ENCODE measurements around the gene ADAMTS16. TPM values are rescaled to one million over a fixed set of nuclear protein-coding genes. Genes with fewer than 3 reads are reported as not detected.

ADAMTS16 gene
- total and polyA plus RNA-seq, 12 donors = 0.01 to 0.47 (median 0.12) TPM; not detected in 6

- TF ChIP-seq CTCF (IDR thresholded peaks at IDR 0.05) = no peak
Observed at GRCh38 chr5:5178580-5178979, 38.5 kb downstream of the ADAMTS16 start.

GRCh38 chr5:5179079-5179478 lies 38.9 kb downstream of the ADAMTS16 start:
- DNase-seq = no peak
- WGBS, 2 donors = 51 to 53% methylated on average over 5 of the region's 5 CpGs
- Histone ChIP-seq H3K4me3 (no peak overlapping the region), H3K4me1 (no peaks in the 10 kb centered on the region), H3K9me3 (no peaks in the 10 kb centered on the region), H3K27ac (no peak overlapping the region), H3K36me3 (no peaks in the 10 kb centered on the region), H3K27me3 (peaks cover 0 to 37% (median 19%) of the 10 kb centered on the region in 7 donors)
- no peak for TF ChIP-seq CTCF (IDR thresholded peaks at IDR 0.05)
- intact Hi-C loops (cut with DNase I) = no loop called here
- ATAC-seq = no peak

More at GRCh38 chr5:5178580-5178979, 38.5 kb downstream of the ADAMTS16 start:
- no peak for DNase-seq
- intact Hi-C loops (cut with DNase I) = no loop called here
- no peak overlapping the region for H3K27ac ChIP-seq
- H3K4me3 ChIP-seq = no peak overlapping the region
- peaks cover 0 to 32% (median 16%) of the 10 kb centered on the region in 7 donors for H3K27me3 ChIP-seq
- no peaks in the 10 kb centered on the region for H3K36me3 ChIP-seq
- H3K4me1 ChIP-seq = no peaks in the 10 kb centered on the region
- no peak for ATAC-seq
- peaks cover 0 to 2% (median 0%) of the 10 kb centered on the region in 11 donors for H3K9me3 ChIP-seq
- WGBS, 2 donors = 44 to 63% methylated on average over 2 of the region's 2 CpGs

DNA sequence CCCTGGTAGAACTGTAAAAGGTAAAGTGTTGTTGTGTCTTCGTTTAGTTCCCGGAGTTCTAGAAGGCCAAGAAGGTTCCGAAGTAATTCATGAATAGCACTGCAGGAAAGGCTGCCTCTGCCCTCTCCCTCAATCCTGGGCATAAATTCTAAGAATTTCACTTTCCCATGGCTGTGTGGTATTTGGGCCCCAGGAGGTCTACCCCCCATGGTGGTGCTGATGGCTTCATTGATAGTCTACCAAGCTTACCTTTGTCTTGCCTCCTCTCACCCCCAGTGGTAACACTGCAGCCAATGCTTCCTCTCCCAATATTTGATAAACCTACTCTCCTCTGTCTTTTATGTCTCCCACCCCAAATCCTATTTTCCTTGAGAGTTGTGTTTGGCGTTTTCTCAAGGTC lies 39.5 kb downstream of the ADAMTS16 start:
- no peak for DNase-seq
- no peak for TF ChIP-seq CTCF (IDR thresholded peaks at IDR 0.05)
- Histone ChIP-seq H3K27ac (no peak overlapping the region), H3K9me3 (no peaks in the 10 kb centered on the region), H3K4me3 (no peak overlapping the region), H3K36me3 (no peaks in the 10 kb centered on the region), H3K27me3 (peaks cover 0 to 39% (median 20%) of the 10 kb centered on the region in 7 donors), H3K4me1 (no peaks in the 10 kb centered on the region)
- intact Hi-C loops (cut with DNase I) = no loop called here
- WGBS, 2 donors = 36 to 45% methylated on average over 4 of the region's 4 CpGs
- no peak for ATAC-seq

- no peak overlapping the region for H3K27ac ChIP-seq
- TF ChIP-seq CTCF (IDR thresholded peaks at IDR 0.05) = no peak
- 50 to 53% methylated on average over 14 of the region's 14 CpGs for whole genome bisulfite sequencing, 2 donors
- ATAC-seq (no peak), DNase-seq (no peak)
- H3K9me3 ChIP-seq = no peaks in the 10 kb centered on the region
- H3K4me3 ChIP-seq = no peak overlapping the region
- H3K27me3 ChIP-seq = peaks cover 0 to 43% (median 18%) of the 10 kb centered on the region in 7 donors
- H3K4me1 ChIP-seq = no peaks in the 10 kb centered on the region
- no peaks in the 10 kb centered on the region for H3K36me3 ChIP-seq
- intact Hi-C loops (cut with DNase I) = no loop called here
Observed at GRCh38 chr5:5181650-5182324, 41.7 kb downstream of the ADAMTS16 start.
